NCI-H2107 treated with DMSO at 0.1 percent for 48 hours (cell line): ENCODE data around the gene NELFCD.
A peak's percentile ranks its signal among the peaks of the same experiment; 100 is the strongest.
"Not testable (repeated sequence)": the region's sequence is repeated elsewhere in the genome, so short reads cannot be mapped to it uniquely, and the experiment has no call there.

Source experiments
- DNase-seq: peaks from one replicate; lab custom pipeline; 2025; ENCODE audit not compliant: unreplicated experiment; lab: John Stamatoyannopoulos, UW

The NELFCD gene

DNA sequence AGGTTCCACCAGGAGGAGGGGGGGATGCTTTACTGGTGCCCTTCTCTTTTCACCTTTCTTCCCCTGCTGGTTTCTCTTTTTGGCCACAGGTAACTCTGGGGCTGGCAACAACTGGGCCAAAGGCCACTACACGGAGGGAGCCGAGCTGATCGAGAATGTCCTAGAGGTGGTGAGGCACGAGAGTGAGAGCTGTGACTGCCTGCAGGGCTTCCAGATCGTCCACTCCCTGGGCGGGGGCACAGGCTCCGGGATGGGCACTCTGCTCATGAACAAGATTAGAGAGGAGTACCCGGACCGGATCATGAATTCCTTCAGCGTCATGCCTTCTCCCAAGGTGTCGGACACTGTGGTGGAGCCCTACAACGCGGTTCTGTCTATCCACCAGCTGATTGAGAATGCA is 42.6 kb downstream of the NELFCD start:
- DNase-seq: no peak

GRCh38 chr20:59024111-59024530 is 43.1 kb downstream of the NELFCD start:
- DNase-seq: no peak

DNA sequence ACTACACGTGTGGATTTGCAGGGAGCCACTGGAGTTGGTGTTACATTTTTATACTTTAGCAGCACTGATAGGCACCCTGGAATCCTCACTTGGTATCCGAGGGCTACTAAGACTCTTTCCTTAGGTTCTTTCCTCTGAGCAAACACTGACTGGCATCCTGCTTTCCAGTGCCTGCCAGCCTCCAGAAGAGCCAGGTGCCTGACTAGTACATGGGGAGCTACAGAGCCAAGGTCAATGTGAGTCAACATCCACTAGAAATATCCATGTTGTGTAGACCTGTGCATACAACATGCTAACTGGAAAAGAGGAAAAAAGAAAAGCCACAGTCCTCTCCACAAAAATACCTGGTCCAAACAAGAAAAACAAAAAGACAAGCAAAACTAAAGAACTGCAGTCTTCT is 44.0 kb downstream of the NELFCD start:
- DNase-seq: no peak

- DNase-seq: no peak
Observed at GRCh38 chr20:59025511-59025910, 44.5 kb downstream of the NELFCD start.

- no peak for DNase-seq
Observed at GRCh38 chr20:59026904-59027740, 46.1 kb downstream of the NELFCD start.

- DNase-seq: no peak
Observed at GRCh38 chr20:59027741-59028320, 46.8 kb downstream of the NELFCD start.

DNA sequence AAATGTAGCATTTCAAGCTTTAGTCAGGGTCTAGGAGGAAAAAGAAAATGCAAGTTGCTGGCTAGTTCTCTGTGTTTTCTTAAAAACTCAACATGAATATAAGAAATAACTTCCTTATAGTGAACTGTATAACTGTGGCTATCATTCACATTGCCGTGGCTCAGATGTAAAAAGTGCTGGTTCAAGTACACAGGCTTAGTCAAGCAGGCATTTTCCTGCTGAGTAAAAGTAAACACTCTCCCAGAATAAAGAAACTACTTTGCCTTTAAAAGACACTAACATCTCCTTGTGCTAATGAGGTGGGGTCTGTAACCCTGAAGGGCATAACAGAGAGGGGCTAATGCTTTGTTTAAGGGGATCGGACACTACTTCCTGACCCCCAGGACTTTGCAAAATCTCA is 47.8 kb downstream of the NELFCD start:
- no peak for DNase-seq

- no peak for DNase-seq
Observed at GRCh38 chr20:59030911-59031563, 50.0 kb downstream of the NELFCD start.

DNA sequence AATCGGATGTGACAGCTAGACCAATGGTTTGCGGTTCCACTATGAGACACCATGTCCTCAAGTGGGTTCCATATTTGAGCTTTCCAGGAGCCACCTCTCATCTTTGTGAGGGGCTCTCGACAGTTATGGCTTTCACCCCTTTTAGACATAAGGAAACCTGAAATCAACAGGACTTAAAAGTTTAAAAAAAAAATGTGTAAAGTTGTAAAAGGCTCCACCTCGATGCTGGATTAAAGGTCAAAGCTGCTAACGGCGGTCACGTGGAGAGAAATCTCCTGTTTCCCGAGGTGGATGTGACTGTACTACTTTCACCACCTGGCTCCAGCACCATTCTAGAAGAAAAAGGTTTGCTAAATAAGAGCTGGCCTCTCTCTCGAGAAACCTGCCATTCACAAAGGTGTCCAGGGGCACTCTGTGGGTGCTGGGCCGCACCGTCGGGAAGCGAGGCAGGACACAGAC is 50.5 kb downstream of the NELFCD start:
- no peak for DNase-seq

GRCh38 chr20:59032023-59032712 is 51.1 kb downstream of the NELFCD start, which contains the start of gene ATP5F1E:
Gene ATP5F1E, minus strand, starts transcription at chr20:59032335. Its CDS starts 84 bp downstream, at chr20:59032251.
- peak; percentile 88 for DNase-seq

DNA sequence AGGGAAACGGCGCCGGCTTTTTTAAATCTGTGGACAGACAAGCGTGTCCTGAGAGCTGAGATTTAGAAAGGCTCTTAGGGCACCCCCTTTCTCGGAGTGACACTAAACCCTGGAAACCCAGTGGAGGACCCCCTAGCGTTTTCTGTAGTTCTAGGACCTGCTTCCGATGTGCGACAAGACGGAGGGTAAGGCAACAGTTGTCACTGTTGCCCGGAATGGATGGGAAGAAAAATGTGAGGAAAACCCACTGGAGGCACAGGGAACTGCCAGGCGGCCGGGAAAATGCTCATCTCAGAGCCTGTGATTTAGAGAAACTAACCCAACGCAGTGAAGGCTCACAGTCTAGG is 51.6 kb downstream of the NELFCD start:
- DNase-seq: peak; percentile 53

DNA sequence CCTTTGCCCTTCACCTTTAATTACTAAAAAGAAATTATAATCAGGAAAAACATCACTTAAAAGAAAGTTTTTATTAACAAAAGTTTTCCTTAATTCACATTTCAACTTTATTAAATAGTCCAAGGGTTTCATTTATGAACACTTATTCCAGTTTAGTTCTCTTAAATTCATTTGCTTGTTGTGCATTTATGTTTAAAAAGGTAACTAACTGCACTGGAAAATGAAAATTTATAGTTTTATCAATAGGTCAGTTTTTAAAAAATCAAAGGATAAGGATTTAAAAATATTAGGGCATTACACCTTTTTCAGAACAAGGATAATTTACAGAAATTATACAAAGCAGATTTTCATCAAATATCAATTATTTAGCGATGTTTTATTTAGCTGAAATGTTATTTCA is 52.0 kb downstream of the NELFCD start:
- DNase-seq: no peak

DNA sequence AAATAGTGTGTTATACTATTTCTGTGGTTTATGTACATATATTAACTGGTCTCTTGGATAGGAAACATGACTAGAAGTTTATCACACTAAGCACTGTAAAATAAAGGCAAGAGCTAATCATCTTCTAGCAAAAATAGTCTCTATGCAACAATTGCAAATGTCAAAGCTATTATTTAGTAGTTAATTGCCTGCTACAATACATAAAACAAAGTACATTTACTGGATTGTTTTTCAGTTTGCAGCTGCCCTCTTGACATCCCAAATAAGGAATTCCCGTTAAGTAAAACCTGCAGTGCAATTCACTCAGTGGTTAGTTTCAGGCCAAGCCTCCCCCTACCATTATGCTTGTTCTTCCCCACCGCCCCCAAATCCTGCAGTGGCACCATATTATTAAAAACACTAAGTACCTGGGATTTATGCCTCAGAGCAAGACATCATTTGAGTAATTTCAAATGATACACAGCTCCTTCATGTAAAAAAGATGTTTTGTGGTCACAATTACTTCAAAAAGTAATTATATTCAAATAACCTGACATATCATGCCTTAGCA is 52.6 kb downstream of the NELFCD start:
- peak; percentile 7 for DNase-seq

- no peak for DNase-seq
Observed at GRCh38 chr20:59035381-59035780, 54.3 kb downstream of the NELFCD start.

GRCh38 chr20:59037386-59037785 is 56.3 kb downstream of the NELFCD start:
- no peak for DNase-seq

GRCh38 chr20:59039233-59039632 is 58.2 kb downstream of the NELFCD start:
- DNase-seq: no peak

DNA sequence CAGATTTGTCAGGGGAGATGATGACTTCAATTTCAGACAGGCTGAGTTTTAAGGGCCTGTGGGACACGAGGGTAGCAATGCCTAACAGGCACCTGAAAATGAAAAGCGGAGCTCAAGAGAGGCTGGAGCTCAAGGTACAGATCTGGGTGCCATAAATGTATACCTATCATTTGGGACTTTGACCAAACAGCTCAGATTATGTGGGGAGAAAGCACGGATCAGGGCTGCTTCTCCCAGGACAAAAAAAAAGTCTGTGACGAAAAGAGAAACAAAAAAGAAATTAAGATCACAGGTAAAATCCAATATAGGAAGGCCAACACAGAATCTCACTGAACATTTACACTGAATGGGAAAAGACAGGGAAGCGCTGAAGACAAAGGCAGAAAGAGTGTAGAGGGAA is 59.6 kb downstream of the NELFCD start:
- no peak for DNase-seq

- DNase-seq: not testable (repeated sequence)
Observed at GRCh38 chr20:59041487-59041886, 60.4 kb downstream of the NELFCD start.

- peak; percentile 24 for DNase-seq
Observed at GRCh38 chr20:59042151-59042795, 61.2 kb downstream of the NELFCD start, which contains the start of gene PRELID3B. Gene PRELID3B, minus strand, starts transcription at chr20:59042786. Its CDS starts 56 bp downstream, at chr20:59042730.
